ENCODE results near the gene TGFBR3. TPM values are rescaled to one million over a fixed set of nuclear protein-coding genes. Genes with fewer than 3 reads are reported as not detected.

TGFBR3 gene
- total and polyA plus RNA-seq, 9 of the 15 experiments (the other 6 are each of a cell fraction or from before 2014, with no cell fraction given), result 3.6 to 32.4 (median 15.6) TPM

DNA sequence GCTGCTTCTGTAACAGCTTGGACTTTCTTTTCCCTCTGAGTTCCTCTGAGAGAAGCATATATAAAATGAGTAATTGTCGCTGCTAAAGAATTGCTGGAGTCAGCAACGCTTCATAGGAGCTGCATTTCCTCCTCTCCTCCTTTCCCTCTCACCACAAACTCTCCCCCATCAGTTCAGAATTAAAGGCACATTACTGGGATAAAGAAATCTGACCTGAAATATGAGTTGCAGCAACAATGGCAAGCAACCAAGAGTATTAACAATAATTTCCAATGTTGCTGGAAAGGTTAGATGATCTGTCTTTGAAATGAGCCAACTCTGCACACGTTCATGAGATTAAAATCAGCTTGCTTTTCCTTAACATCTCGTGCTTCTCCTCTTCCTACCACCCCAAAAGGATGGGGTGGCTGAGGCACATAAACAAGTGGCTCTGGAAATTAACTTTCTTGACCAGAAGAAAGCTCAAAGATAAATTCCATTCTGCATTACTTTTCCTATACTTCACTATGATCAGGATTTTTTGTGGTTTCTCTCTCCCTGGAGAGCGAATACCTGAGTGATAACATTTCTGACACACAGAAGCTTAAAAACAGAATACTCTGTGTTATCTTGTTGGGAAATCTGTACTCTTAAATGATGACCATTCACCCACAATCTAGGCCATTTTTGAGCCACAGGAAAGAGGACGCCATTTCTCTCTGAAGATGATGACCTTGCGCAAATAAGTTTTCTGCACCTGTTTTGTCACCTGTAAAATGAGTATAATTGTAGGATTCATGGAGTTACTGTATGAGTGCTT, 90.2 kb downstream of the TGFBR3 start (continued):
- TF ChIP-seq CTBP1 (IDR thresholded peaks at IDR 0.05; ENCODE audit: borderline replicate concordance), result peak; percentile 40; the same call in 1 of the 2 replicates
- TF ChIP-seq SMAD1 (IDR thresholded peaks at IDR 0.05; ENCODE audit: low read depth, low read length, partially characterized antibody), result no peak
- TF ChIP-seq, protein P1, sequence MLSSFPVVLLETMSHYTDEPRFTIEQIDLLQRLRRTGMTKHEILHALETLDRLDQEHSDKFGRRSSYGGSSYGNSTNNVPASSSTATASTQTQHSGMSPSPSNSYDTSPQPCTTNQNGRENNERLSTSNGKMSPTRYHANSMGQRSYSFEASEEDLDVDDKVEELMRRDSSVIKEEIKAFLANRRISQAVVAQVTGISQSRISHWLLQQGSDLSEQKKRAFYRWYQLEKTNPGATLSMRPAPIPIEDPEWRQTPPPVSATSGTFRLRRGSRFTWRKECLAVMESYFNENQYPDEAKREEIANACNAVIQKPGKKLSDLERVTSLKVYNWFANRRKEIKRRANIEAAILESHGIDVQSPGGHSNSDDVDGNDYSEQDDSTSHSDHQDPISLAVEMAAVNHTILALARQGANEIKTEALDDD (IDR thresholded peaks at IDR 0.05), result no peak
- no peak for TF ChIP-seq ZNF449 (CRISPR knock-in tag; IDR thresholded peaks at IDR 0.05)
- TF ChIP-seq FOXK1 (CRISPR knock-in tag; IDR thresholded peaks at IDR 0.05; ENCODE audit: borderline replicate concordance), result no peak
- TF ChIP-seq DPF2 (IDR thresholded peaks at IDR 0.05), result 0 out of 2 replicates have a peak, but pooled peaks have one; percentile 35
- no peak for TF ChIP-seq MYNN (IDR thresholded peaks at IDR 0.05)
- no peak for TF ChIP-seq MYNN (CRISPR knock-in tag; IDR thresholded peaks at IDR 0.05)
- TF ChIP-seq GATA2 (CRISPR knock-in tag; IDR thresholded peaks at IDR 0.05), result no peak
- TF ChIP-seq ZKSCAN3 (CRISPR knock-in tag; IDR thresholded peaks at IDR 0.05), result no peak
- TF ChIP-seq ZNF316 (IDR thresholded peaks at IDR 0.05), result peak; percentile 80
- TF ChIP-seq ZNF583 (CRISPR knock-in tag; IDR thresholded peaks at IDR 0.05), result no peak
- TF ChIP-seq CREBBP (IDR thresholded peaks at IDR 0.05; ENCODE audit: low read depth, low read length), result no peak
- no peak for TF ChIP-seq FOXP4 (CRISPR knock-in tag; IDR thresholded peaks at IDR 0.05; ENCODE audit: borderline replicate concordance)
- TF ChIP-seq RBM22 (IDR thresholded peaks at IDR 0.05; ENCODE audit: low read depth, low read length, poor library complexity, severe bottlenecking), result no peak
- TF ChIP-seq, protein P2, sequence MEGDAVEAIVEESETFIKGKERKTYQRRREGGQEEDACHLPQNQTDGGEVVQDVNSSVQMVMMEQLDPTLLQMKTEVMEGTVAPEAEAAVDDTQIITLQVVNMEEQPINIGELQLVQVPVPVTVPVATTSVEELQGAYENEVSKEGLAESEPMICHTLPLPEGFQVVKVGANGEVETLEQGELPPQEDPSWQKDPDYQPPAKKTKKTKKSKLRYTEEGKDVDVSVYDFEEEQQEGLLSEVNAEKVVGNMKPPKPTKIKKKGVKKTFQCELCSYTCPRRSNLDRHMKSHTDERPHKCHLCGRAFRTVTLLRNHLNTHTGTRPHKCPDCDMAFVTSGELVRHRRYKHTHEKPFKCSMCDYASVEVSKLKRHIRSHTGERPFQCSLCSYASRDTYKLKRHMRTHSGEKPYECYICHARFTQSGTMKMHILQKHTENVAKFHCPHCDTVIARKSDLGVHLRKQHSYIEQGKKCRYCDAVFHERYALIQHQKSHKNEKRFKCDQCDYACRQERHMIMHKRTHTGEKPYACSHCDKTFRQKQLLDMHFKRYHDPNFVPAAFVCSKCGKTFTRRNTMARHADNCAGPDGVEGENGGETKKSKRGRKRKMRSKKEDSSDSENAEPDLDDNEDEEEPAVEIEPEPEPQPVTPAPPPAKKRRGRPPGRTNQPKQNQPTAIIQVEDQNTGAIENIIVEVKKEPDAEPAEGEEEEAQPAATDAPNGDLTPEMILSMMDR (IDR thresholded peaks at IDR 0.05 in 2 of 3, conservative IDR thresholded peaks at IDR 0.05 in 1 of 3; ENCODE audit: insufficient read depth in 2 of 3, low read depth in 1 of 3, low read length in 3 of 3), result no peak
- peak; percentile 74 for TF ChIP-seq C11orf30 (IDR thresholded peaks at IDR 0.05; ENCODE audit: low read depth)
- TF ChIP-seq E2F8 (IDR thresholded peaks at IDR 0.05; ENCODE audit: low read depth, partially characterized antibody), result no peak
